GM21423 (cell line): Measurements from ENCODE around the gene FHOD3.

Experiments used
- ATAC-seq: cut with Tn5 transposase; IDR thresholded peaks from one replicate; pipeline ENCODE4 v1.9.1; 2021; ENCODE audit warnings: mild to moderate bottlenecking, moderate library complexity; ENCODE audit not compliant: unreplicated experiment

The FHOD3 gene

DNA sequence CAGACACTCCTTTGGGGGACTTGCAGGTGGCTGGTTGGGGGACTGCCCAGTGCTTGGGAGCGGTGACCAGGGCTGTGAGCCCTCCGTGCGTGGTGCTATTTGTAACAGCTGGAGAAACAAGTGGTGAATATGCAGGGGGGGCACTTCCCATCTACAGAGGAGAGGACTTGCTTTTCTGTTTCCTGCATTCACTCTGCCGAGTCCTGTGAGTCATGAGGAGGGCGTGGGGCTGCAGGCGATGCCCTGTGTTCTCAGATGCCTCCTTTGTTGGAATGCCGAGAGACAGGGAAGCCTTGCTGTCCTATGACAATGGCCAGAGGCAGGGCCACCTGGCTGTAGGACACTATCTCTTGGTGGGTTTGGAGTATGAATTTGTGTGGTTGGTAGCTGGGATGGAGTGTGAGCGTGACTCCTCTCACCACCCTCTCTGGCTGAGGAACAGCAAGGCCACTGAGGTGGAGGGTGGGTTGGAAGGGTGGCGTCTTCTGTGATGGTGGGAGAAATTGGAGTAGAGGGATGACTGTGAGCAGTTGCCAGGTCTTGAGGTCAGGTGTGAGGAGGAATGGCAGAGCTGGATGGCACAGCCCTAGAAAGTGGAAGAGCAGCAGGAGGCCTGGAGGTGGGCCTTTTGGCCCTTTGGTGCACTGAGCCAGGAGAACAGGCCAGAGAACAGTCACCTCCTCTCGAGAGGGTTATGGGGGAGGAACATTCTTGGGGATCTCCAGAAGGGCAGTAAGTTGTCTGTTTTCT, 24.3 kb downstream of the FHOD3 start:
- ATAC-seq: no peak

DNA sequence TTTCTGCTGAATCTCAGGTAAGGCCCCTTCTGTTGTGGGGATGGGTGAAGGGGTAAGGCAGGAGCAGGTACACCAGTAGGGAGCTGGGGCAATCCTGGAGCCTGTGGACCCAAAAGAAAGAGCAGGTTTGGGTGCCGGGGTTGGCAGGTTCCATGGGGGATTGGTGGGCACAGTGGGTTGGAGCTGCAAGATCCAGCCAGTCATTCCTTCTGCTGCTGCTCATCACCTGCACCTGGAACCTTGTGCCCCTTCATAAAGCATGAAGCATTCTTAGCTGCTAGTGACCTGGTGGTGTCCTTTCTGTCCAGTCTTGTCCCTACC, 24.9 kb downstream of the FHOD3 start:
- no peak for ATAC-seq

DNA sequence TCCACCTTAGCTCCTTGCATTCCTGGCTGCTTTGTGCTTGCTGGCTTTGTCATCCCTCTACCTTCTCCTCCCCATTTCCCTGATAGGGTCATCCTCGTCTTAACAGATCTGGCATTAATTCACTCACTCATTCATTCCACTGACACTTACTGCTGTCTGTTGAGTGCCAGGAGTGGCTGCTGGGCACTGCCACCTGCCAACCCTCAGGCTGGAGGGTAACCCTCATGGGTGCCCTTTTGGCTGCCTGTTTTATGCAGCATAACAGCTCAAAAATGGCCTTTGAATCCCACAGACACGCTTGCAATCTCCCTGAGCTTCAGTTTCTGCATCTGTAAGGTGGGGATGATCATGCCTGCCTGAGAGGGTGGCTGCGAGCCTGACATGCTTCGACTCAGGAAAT, 25.2 kb downstream of the FHOD3 start:
- no peak for ATAC-seq

DNA sequence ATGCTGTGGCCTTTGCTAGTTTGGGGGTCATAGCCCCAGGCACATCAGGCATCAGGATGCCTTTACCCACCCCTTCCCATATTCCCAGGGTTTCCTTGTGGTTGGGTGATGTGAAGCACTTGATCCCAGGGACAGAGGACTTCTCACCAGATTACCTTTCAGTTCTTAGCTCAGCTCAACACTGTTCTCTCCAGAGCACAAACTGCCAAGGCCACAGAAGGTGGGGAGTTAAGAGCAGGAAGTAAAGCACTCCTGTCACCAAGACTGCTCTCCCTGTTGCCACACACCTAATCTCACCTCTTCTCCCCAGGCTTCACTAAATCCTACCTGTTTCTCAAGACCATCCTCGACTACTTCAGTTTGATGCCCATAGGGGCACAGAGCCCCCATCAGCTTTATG, 25.9 kb downstream of the FHOD3 start:
- no peak for ATAC-seq

DNA sequence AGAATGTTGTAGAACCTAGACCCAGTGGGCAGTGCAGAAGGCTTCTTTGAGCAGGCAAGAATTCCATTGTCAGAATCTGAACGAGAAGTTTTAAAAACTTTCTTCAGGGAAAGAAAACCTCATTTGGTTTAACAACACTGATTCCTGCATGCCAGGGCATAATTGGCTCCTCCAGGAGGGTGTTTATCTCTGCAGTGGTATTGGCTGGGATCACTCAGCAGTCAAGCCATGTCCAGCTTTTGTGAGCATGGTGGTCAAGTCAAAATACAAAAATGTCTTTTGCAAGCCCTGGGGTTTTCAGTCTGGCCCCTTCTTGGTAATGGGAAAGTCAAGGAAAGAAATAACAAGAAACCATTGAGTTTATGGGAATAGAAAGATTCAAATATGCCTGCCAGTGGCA, 28.3 kb downstream of the FHOD3 start:
- no peak for ATAC-seq

DNA sequence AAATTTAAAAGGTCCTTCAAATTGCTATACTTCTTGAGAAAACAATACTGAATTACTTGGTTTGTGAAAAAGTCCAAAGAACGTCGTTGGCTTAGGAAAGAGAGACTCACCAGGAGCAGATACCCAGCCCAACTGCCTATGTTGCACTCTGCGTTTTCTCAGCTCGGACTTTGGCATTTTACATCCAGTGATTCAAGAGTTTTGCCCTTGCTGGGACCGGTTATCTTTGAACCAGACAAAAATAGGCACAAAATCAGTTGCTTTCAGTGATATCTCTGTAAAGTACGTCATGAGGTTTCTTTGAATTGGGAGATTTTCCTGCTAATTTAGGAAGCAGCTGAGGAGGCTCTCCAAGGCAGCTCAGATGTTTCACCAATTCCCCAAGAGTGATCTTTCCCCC, 29.3 kb downstream of the FHOD3 start:
- ATAC-seq: no peak

DNA sequence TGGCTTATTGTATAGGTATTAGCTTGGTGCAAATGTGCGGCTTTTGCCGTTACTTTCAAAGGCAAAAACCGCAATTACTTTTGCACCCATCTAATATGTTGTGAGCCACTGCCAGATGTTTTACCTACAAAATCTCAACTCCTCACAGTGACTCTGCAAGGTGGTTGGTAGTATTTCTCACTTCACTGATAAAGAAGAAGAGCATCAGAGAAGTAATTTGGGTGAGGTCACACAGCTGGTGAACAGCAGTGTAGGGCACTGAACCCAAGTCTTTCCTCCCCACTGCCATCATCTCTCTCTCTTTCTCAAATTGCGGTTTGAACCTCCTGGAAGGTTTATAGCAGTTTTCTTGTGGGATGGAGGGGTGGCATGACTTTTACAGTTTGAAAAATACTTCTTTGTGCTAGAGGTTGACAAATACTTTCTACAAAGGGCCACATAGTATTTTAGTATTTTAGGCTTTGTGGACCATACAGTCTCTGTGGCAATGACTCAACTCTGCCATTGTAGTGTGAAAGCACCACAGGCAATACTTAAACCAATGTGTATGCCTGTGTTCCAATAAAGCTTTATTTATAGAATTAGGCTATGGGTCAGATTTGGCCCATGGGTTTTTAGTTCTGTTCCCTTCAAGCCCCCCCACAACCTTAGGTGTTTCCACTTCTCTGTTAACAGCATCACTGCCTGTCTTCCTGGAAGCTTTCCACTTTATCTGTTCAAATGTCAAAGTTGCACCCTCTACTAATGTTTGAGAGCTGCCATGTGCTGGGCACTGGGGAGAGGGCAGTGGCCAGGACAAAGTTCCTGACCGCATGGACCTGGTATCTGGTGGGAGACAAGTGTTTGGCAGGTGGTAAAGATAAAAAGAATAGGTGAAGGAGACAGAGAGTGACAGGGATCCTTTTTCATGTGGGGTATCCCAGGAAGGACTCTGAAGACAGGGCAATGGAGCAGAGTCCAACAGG, 30.1 kb downstream of the FHOD3 start:
- ATAC-seq: no peak

DNA sequence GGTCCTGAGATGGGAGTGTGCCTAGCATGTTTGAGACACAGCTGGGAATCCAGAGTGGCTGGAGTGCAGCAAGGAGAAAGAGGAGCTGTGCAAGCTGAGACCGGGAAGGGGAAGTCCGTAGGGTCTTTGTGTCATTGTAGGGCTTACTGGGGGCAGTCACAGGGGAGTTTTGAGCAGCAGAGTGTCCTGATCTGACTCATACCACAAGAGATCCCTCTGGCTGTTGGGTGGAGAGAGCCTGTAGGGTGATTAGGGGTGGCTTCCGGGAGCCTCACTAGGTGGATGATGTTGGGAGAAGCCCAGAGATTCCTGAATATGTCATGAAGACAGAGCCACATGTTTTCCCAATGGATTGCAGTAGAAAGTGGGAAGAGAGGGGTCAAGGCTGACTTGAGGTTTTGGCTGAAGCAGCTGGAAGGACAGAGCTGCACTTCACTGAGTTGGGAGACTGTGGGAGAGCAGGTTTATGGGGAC, 30.9 kb downstream of the FHOD3 start:
- ATAC-seq: no peak

DNA sequence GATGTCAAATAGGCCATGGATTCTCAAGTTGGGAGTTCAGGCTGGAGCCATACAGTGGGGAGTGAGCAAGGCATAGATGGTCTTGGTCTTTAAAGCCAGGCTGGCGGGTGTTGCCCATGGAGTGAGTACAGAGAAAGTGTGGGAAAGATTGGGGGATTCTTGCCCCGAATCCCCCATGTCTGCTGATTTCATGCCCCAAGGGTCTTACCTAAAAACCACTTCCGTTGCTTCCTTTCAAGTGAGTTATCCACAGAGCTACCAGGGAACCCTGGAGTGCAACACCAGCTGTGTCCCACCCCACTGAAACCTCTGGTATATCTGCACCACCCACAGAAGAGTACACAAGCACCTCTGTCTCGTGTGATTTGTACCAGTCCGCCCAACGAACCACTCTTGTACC, 31.4 kb downstream of the FHOD3 start:
- no peak for ATAC-seq

DNA sequence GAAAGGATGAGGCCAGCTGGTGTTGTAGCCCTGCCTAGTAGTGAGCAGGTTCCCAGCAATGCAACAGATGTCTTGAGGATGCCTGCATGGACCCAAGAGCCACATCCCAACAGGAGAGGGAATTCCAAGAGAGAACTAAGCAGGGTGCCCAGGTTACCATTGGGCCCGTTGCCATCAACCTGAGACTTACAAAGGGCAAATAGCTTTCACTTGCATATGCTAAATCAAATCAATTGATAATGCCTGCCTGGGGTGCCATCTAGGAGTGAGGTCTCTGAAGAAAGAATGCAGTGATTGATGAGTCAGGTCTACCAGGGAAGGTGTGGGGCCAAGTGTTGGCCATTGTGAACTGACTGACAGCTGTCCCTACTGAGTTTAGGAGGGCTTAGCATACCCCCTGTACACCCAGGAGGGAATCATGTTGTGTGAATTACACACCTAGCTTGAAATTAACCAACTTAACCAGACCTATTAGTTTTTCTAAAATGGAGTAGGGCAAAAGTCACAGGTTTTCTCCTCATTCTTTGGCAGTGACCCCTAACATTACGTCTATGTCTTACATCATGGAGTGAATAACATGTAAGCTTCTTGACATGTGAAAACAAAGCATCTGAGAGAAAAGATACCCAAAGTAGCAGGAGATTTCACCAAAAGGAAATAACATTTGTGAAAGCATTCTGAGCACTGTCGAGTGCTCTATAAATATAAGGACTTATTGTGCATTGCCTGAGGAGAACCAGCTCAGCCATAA, 32.3 kb downstream of the FHOD3 start:
- no peak for ATAC-seq

DNA sequence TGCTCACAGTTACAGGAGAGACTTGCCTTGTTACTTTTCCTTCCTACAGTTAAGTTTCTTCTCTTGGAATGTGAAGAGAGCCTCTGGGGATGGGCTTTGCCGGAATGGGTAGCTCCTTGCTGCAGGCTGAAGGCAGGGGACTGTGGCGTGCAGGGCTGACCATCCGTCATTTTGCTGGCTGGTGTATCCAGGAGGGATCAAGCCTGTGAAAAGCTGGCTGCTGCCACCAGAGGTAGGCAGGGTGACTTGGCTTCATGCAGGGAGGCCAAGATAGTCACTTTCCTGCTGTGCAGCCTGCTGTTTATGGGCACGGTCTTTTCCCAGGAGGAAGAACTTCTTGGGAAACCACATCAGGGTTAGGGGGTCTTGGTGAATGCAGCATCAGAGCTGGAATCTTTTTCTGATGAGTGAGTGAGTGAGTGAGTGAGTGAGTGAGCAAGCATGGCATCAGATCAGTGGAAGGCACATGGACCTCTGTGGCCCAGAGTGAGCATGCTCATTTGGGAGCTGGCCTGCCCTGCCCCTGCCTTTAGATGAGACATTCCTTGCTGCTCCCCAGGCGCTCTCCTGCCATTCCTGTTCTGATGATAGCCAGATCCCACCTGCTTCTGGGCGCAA, 33.0 kb downstream of the FHOD3 start:
- ATAC-seq: no peak

DNA sequence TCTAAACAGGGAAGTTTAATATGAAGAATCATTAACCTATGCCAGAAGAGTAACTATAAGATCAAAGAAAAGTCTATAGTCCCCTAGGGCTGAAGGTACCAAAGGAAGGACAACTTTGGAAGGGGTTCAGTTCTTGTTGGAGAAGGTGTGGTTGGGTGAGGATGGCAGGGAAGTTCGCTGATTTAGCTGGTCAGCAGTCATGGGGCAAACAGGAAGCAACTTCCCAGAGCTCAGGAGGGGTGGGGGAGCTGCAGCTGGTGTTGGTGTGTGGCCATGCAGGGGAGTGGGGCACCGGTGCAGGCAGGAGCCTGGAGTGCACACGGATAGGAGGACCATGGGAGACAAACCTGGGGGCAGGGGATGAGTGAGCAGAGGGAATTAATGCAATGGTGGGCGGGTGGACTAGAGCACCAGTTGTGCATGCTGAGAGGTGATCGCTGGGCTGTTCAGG, 34.0 kb downstream of the FHOD3 start:
- ATAC-seq: no peak

DNA sequence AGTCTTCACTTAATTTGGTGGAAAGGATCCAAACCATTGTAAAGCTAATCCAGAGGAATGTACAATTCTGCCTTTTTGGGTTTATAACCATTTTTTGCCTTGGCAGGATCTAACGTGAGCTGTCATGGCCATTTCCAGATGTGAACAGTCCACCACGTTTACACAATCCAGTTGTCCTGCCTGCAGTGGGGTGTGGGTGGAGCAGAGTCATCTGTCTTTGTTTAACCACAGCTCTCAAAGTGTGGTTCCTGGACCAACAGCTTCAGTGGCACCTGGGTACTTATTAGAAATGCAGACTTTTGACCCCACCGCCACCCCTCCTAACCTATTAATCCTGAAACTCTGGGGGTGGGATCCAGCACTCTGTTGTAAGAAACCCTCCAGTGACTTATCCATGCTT, 35.9 kb downstream of the FHOD3 start:
- ATAC-seq: no peak

DNA sequence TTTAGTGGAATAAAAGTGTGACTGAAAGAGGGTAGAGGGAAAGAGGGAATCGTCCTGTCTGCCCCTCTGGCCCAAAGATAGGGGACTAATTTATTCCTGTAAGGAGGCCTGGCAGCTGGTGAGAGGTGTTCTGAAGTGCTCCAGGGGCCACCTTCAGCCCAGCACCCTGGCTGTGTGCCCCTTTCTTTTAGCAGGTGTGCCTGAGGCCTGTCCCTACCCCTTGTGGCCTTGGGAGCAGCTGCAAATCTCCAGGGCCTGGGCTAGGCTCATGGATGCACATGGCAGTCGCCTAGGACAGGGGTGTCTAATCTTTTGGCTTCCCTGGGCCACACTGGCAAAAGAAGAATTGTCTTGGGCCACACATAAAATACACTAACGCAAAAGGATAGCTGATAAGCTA, 37.3 kb downstream of the FHOD3 start:
- ATAC-seq: no peak

DNA sequence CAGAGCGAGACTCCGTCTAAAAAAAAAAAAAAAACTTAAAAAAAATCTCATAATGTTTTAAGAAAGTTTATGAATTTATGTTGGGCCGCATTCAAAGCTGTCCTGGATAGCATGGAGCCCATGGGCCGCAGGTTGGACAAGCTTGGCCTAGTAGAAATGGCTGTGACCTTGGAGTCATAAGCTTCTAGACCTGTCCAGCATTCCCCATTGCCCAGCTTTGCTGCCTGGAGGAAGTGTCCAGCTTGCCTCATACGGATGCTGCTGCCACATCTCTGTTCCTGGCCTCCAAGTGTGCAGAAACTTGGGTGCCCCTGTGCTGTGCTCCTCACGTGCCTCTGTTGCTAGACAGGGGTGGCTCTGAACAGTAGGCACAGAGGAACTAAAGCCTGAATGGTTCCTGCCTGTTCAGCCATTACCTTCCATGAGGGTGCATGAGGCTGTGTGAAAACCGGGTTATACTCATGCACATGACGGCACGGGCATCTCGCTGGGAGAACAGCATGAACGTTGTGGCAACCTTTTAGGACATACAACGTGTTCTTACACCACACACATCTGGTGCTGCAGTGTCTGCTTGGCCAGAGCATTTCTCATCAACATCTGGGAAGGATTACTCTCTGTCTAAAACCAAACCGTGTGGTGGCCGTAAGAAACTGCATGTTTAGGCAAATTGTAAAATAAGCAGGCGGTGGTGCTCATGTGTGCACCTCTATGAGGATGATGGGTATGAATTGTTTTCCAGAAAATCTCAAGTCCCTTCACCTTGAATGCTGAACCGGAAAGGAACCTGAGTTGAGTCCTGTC, 38.2 kb downstream of the FHOD3 start:
- ATAC-seq: no peak

DNA sequence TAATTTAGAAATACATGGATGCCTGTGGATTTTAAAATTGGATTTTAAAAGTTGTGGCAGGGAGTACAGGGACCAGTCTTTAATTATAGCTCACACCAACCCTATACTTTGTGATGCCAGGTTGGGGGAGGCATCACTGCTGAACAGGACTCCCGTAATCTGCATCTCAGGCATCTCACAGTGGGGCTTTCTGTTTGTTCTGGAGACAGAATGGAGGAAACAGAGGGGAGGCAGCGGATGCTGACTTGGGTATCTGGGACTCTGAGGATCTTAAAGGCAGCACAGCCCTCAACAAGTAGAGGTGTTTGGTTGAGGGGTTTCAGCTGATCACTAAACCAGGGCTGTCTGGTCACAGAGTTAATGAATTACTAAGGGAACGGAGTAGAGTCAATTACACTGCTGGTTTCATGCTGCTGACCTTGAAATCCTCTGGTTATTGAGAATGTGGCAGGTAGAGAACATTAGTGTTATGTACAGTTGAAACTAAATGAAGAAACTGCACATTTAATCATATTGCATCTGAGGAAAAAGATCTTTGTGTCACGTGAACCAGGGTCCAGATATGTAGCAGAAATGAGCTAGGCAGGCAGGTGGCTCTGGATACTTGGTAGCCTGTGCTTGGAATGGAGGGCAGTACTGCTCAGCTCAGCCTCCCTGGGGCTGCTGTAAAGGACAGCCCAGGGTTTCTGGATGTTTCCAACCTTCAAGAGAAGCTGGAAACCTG, 40.3 kb downstream of the FHOD3 start:
- ATAC-seq: no peak

DNA sequence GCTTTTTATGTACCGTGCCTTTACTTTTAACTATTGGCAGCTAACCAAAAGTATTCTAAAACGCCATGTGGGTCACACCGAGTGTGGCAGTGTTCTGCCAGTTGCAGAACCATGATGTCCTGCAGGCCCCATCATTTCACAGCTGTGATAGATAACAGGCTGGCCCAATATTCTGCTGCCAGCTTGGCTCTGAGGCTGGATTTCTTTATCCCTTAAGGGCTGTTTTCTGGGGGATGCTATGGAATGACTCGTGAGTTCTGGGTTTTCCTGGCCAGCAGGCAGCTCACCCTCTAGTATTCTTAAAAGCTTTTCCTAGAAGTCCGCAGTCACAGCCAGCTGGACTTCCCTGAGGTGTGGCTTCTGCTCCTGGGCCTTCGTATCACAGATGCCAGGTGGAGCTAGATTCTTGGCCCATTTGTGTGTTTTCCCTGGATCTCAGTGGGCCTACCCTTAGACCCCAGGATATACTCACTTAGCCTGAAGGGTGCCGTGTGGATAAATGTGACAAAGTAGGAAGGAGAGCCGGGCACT, 41.0 kb downstream of the FHOD3 start:
- no peak for ATAC-seq

DNA sequence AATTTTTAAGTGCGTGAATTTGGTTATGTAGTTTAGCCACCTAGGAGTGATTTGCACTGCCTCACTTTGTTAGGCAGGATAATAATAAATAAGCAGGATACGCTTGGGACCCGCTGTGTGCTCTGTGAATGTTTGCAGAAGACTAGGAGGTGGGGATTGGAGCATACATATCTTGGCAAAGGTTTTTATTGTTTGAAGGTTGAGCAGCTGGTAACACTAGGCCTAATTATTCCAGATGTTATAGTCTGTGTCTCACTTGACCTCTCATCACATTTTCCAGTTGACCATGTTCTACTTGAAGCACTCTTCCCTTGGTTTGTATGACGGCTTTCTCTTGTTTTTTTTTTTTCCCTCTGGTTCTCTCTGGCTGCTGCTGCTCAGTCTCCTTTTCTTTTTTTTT, 42.7 kb downstream of the FHOD3 start:
- ATAC-seq: no peak

DNA sequence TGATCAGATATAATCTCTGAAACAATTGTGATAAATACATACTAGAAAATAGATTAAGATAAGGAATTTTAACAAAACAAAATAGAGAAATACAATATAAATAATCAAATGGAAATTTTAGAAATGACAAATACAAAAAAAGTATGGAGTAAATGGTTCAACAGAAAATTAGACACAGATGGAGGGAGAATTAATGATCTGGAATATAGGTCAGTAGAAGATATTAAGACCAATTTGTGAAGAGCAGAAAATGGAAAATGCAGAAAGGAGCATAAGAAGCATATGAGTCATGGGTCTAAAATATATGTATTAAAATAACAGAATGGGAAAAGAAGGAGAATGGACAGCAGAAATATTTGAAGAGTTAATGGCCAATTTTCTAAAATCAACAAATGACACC, 44.4 kb downstream of the FHOD3 start:
- ATAC-seq: no peak
